H1 (cell line): ENCODE data around the gene SLC27A5.

Experiments
- CEBPB ChIP-seq: IDR thresholded peaks from 2 replicates; pipeline ENCODE4 v1.6.1; 2012; ENCODE audit warnings: low read depth, low read length
- CHD7 ChIP-seq: fragments of 300-600 bp; sonication (generic); IDR thresholded peaks from 2 replicates; pipeline ENCODE4 v1.7.1; 2012; ENCODE audit warnings: low read length, moderate library complexity, mild to moderate bottlenecking, inconsistent platforms; ENCODE audit not compliant: insufficient replicate concordance
- CTCF ChIP-seq, 3 experiments: IDR thresholded peaks; 1 replicate in 2 of 3; 2 replicates in 1 of 3; pipeline versions ENCODE4 v1.5.1 to v1.6.1; 2011; ENCODE audit warnings: low read length in 3 of 3, mild to moderate bottlenecking in 3 of 3, inconsistent platforms in 2 of 3, low read depth in 1 of 3, moderate library complexity in 1 of 3; ENCODE audit not compliant: insufficient read depth in 1 of 3; ENCODE audit errors: control extremely low read depth in 1 of 3
- MAX ChIP-seq: IDR thresholded peaks from 2 replicates; pipeline ENCODE4 v1.6.1; 2012; ENCODE audit warnings: inconsistent platforms
- POLR2A ChIP-seq, 2 experiments: IDR thresholded peaks; 1 replicate in 1 of 2; 2 replicates in 1 of 2; pipeline ENCODE4 v1.6.1; 2011; ENCODE audit warnings: low read depth in 2 of 2, low read length in 2 of 2, mild to moderate bottlenecking in 2 of 2; ENCODE audit errors: control extremely low read depth in 1 of 2
- POLR2AphosphoS5 ChIP-seq: IDR thresholded peaks from 2 replicates; pipeline ENCODE4 v1.6.1; 2011; ENCODE audit warnings: low read depth, low read length
- SIN3A ChIP-seq, 2 experiments: IDR thresholded peaks in 1 of 2; conservative IDR thresholded peaks in 1 of 2; 2 replicates each; pipeline ENCODE4 v1.6.1; 2011 to 2012; ENCODE audit warnings: low read length in 2 of 2, improper control_type of control experiment in 1 of 2, low read depth in 1 of 2, mild to moderate bottlenecking in 1 of 2
- TAF1 ChIP-seq: IDR thresholded peaks from 2 replicates; pipeline ENCODE4 v1.6.1; 2011; ENCODE audit warnings: mild to moderate bottlenecking, low read depth, low read length

- TF ChIP-seq CEBPB, result no peak
- no peak for TF ChIP-seq CHD7
- TF ChIP-seq CTCF (IDR thresholded peaks at IDR 0.05; ENCODE audit: control extremely low read depth in 1 of 3, insufficient read depth in 1 of 3, low read depth in 1 of 3, low read length in 3 of 3), result no peak
- TF ChIP-seq POLR2A (IDR thresholded peaks at IDR 0.05; ENCODE audit: control extremely low read depth in 1 of 2, low read depth in 2 of 2, low read length in 2 of 2), result peak in 1 of 2 experiments; percentile 73; a peak in 2 of 3 replicates
- peak; percentile 71 to 83; a peak in 2 of 4 replicates for TF ChIP-seq SIN3A (conservative IDR thresholded peaks at IDR 0.05 in 1 of 2, IDR thresholded peaks at IDR 0.05 in 1 of 2; ENCODE audit: low read depth in 1 of 2, low read length in 2 of 2)
- peak; percentile 60 for TF ChIP-seq POLR2AphosphoS5
- TF ChIP-seq MAX, result no peak
- peak; percentile 17; the same call in 1 of the 2 replicates for TF ChIP-seq TAF1
Observed at GRCh38 chr19:58475714-58476497, 35.9 kb downstream of the SLC27A5 start, which contains the start of gene ZNF446.
